Measurements from ENCODE around the gene DDC. TPM values are rescaled to one million over a fixed set of nuclear protein-coding genes. Genes with fewer than 3 reads are reported as not detected.

The DDC gene
- polyA plus RNA-seq, 2 of the 4 experiments (the other 2 are of a cell fraction) = 1.3 to 2.8 TPM

- no peak for FAIRE-seq
Measured at GRCh38 chr7:50594734-50595485, 29.7 kb upstream of the DDC start.

GRCh38 chr7:50594136-50594535, 28.9 kb upstream of the DDC start:
- WGBS (ENCODE audit: missing lambda C conversion rate) = 93% methylated on average over 4 of the region's 4 CpGs
- TF ChIP-seq BHLHE40 (IDR thresholded peaks at IDR 0.05; ENCODE audit: low read depth, low read length) = no peak
- no peak for TF ChIP-seq ATOH8 (CRISPR knock-in tag; IDR thresholded peaks at IDR 0.05; ENCODE audit: low read depth)
- no peak for TF ChIP-seq TFCP2L1 (CRISPR knock-in tag; IDR thresholded peaks at IDR 0.05)
- no peak for TF ChIP-seq RCOR1 (IDR thresholded peaks at IDR 0.05; ENCODE audit: low read depth, low read length)
- no peak for TF ChIP-seq ELK1 (IDR thresholded peaks at IDR 0.05; ENCODE audit: low read depth, low read length)
- TF ChIP-seq CEBPB (IDR thresholded peaks at IDR 0.05) = no peak
- no peak for TF ChIP-seq HMGXB4 (CRISPR knock-in tag; IDR thresholded peaks at IDR 0.05; ENCODE audit: borderline replicate concordance)
- no peak for TF ChIP-seq FOXS1 (CRISPR knock-in tag; IDR thresholded peaks at IDR 0.05)
- TF ChIP-seq FOSB (CRISPR knock-in tag; IDR thresholded peaks at IDR 0.05) = no peak

More at GRCh38 chr7:50594734-50595485, 29.7 kb upstream of the DDC start:
- no peak for TF ChIP-seq BHLHE40 (IDR thresholded peaks at IDR 0.05; ENCODE audit: low read depth, low read length)
- no peak for TF ChIP-seq MAX (IDR thresholded peaks at IDR 0.05)
- TF ChIP-seq REST (IDR thresholded peaks at IDR 0.05) = no peak
- no peak for TF ChIP-seq FOXS1 (CRISPR knock-in tag; IDR thresholded peaks at IDR 0.05)
- TF ChIP-seq HOXB13 (CRISPR knock-in tag; IDR thresholded peaks at IDR 0.05; ENCODE audit: low read depth) = no peak
- TF ChIP-seq NPAS2 (CRISPR knock-in tag; IDR thresholded peaks at IDR 0.05; ENCODE audit: borderline replicate concordance) = no peak
- no peak for TF ChIP-seq CTCF (IDR thresholded peaks at IDR 0.05)
- TF ChIP-seq NR3C1 (IDR thresholded peaks at IDR 0.05) = no peak
- TF ChIP-seq POLR2AphosphoS2 (conservative IDR thresholded peaks at IDR 0.05; ENCODE audit: low read length) = no peak
- TF ChIP-seq HEYL (CRISPR knock-in tag; IDR thresholded peaks at IDR 0.05) = no peak
- no peak for TF ChIP-seq CBX2 (IDR thresholded peaks at IDR 0.05; ENCODE audit: borderline replicate concordance, low read depth)
- no peak for TF ChIP-seq POLR2A (IDR thresholded peaks at IDR 0.05; ENCODE audit: low read length)
- TF ChIP-seq RCOR1 (IDR thresholded peaks at IDR 0.05; ENCODE audit: low read depth, low read length) = no peak
- no peak for TF ChIP-seq FOSL2 (IDR thresholded peaks at IDR 0.05)
- TF ChIP-seq FOSL2 (CRISPR knock-in tag; IDR thresholded peaks at IDR 0.05) = no peak
- no peak for TF ChIP-seq GATA3 (IDR thresholded peaks at IDR 0.05; ENCODE audit: borderline replicate concordance)
- TF ChIP-seq RAD21 (conservative IDR thresholded peaks at IDR 0.05 in 1 of 2, IDR thresholded peaks at IDR 0.05 in 1 of 2) = no peak
- no peak for TF ChIP-seq CBX8 (IDR thresholded peaks at IDR 0.05)
- TF ChIP-seq FOSB (CRISPR knock-in tag; IDR thresholded peaks at IDR 0.05) = no peak
- no peaks in the 10 kb centered on the region for H3K9me3 ChIP-seq
- H3K4me3 ChIP-seq = no peak overlapping the region
- WGBS (ENCODE audit: missing lambda C conversion rate) = 89% methylated on average over 7 of the region's 7 CpGs
- ChIA-PET POLR2A (no interaction called here), CTCF (interaction anchor here (1.1 to 1.7 kb wide), 7 partner anchors 11 to 568 kb away, joined by 3 to 7 read pairs (median 4); no protein-coding TSS in a partner anchor)
- DNase-seq (ENCODE audit: low read depth in 1 of 2, low spot score in 1 of 2) (no peak), ATAC-seq (no peak)
- H3K27ac ChIP-seq = no peak overlapping the region
- no peaks in the 10 kb centered on the region for H3K4me1 ChIP-seq
- no peak overlapping the region for H3K4me2 ChIP-seq

More at GRCh38 chr7:50594136-50594535, 28.9 kb upstream of the DDC start:
- FAIRE-seq = no peak
- H3K4me1 ChIP-seq = no peaks in the 10 kb centered on the region
- no peak for ATAC-seq
- no peak overlapping the region for H3K4me2 ChIP-seq
- no peaks in the 10 kb centered on the region for H3K9me3 ChIP-seq
- DNase-seq (ENCODE audit: low read depth in 1 of 2, low spot score in 1 of 2) = no peak
- H3K27ac ChIP-seq = no peak overlapping the region
- CTCF ChIA-PET = interaction anchor here (1.2 to 1.5 kb wide), 3 partner anchors 21 to 568 kb away, joined by 3 to 4 read pairs (median 3); no protein-coding TSS in a partner anchor
- no peak overlapping the region for H3K4me3 ChIP-seq
- POLR2A ChIA-PET = no interaction called here
